ENCODE results near the gene MYH11.
"Not testable (repeated sequence)": the region's sequence is repeated elsewhere in the genome, so short reads cannot be mapped to it uniquely, and the experiment has no call there.

The MYH11 gene

DNA sequence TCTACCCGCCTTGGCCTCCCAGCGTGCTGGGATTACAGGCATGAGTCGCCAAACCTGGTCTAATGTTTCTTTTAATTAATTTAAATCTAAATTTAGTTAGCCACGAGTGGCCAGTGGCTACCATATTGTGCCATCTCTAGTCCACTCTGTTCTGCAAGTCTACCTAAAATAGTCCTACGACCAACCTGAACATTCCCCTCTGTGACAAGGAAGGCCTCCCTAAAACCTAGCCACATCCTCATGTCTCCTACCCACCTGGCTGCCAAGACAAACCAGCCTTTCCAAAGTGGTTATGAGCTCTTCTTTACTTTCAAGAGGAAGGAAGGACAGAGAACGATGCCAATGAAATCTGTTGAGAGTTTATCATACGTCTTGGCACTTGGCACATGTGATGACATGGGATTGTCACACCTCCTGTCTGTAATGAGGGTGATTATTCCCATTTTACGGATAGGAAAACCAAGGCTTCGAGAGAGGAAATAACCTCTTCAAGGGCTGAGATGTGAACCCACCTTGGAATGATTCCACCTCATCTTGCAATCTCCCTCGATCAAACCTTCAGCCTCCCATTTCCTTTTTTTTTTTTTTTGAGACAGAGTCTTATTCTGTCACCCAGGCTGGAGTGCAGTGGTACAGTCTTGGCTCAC, 19.7 kb downstream of the MYH11 start:
- DNase-seq: no peak

DNA sequence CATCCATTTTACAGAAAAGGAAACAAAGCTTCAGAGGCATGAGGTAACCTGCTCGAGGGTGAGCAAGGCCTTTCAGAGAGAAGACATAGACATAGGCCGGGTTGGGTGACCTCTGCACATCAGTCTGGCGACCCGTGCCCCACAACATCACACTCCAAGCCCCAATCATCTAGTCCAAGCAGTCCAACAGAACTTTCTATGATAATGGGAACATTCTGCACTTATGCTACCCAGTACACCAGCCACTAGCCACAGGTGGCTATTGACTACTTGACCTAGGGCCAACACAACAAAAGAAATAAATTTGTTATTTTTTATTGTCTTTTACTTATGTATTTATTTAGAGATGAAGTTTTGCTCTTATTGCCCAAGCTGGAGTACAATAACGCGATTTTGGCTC, 20.8 kb downstream of the MYH11 start:
- no peak for DNase-seq

DNA sequence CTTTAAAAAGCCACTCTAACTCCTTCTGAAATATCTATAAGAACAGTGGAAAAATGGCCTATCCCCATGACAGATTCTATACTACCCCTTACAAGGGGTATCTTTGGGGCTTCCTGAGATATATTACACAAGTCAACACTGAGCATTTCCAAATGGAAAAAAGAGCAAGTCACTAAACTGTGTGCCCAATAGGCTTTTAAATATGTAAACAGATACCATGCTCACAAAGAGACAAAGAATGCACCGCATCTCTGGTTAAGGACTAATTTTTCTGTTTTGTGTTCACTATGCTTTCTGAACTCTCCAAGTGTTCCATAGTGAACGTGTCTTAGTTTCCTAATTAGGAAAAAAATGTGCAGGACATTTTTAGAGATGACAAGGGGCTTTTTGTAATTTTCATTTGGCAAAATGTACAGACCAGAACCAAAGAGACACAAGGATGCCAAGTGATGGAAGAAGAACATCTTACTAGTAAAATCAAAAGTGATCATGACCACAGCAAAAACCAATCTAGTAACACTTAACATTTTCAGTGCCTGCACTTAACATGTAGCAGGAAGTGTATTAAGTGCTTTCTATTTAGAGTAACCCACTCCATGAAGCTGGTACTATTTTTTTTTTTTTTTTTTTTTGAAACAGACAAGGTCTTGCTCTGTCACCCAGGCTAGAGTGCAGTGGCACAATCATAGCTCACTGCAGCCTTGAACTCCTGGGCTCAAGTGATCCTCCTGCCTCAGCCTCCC, 21.5 kb downstream of the MYH11 start:
- no peak for DNase-seq

- DNase-seq: no peak
Measured at GRCh38 chr16:15834502-15834901, 22.3 kb downstream of the MYH11 start.

DNA sequence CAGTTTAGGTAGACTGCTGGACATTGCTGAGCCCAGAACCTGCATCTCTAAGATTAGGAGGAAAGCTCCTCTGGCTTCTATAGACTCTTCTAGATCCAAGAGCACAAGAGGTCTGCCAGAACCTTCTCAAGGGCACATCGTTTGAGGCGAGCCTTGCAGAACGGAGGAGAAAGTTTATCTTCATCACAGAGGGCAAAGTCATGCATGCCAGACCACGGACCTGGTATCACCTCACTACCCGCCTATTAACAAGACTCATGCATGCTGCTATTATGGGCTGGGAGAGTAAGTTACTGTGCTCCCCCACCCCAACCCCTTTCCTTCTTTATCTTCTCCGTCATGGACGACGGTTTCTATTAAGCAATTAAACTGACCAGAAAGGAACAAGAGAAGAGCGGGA, 23.3 kb downstream of the MYH11 start:
- DNase-seq: no peak

- no peak for DNase-seq
Measured at GRCh38 chr16:15832241-15832640, 24.6 kb downstream of the MYH11 start.

DNA sequence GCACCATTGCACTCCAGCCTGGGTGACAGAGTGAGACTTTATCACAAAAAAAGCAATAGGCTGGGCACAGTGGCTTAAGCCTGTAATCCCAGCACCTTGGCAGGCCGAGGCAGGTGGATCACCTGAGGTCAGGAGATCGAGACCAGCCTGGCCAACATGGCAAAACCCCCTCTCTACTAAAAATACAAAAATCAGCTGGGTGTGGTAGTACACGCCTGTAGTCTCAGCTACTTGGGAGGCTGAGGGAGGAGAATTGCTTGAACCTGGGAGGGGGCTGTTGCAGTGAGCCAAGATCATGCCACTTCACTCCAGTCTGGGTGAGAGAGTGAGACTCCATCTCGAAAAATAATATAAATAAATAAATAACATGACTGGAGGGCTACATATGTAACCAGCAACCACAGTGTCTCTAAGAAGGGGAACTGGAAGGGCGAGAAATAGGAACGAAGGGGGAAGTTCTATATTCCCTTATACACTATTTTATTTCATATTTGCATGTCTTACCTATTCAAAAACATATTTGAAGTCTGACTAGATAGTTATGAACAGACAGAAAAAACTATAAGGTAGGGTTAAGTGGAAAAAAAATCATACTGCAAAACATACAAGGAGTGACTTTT, 25.9 kb downstream of the MYH11 start:
- no peak for DNase-seq

GRCh38 chr16:15829460-15829859, 27.4 kb downstream of the MYH11 start:
- DNase-seq: no peak

DNA sequence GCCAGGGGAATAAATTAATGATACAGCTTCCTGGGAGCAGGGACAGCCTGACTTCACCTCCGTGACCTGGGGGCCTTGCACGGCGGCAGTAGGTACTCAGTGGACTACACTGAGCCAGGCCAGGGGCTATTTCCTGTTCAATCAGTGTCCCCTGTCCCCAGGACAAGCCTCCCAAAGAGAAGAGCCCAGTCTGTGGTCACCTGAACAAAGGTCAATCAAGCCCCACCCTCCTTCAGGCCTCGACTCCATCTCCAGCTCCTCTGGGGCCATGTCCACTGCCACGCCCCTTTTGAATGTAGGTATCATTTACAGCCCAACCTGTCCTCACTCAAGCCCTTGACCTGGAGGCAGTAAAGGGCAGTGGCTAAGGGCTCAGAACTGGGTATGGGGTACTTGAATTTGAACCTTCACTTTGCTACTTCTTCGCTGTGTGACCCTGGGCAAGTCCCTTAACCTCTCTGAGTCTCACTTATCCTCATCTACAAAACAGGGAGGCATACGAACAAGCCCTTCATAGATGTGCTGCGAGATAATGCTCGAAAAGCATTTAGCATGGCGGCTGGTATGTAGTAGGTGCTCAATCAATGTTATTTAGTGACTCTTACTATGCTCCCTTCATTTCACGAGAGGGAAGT, 29.0 kb downstream of the MYH11 start:
- DNase-seq: no peak

DNA sequence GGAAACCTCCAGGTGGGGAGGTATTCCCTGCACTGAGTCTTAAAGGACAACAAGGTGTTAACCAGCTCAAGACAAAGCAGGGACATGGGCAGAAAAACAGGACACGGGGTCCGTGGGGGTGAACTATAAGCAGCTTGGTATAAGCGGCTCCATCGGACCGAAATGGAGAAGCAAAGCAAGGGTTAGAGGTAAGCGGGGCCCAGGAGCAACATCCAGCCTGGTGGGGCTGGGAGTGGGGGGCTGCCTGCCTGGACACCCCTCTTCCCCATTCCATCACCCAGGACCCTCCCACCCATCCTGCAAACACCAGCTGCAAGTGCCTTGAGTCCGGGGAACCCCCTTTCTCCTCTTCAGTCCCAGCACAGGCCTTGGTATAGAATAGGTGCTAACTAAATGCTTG, 29.5 kb downstream of the MYH11 start:
- DNase-seq: no peak

DNA sequence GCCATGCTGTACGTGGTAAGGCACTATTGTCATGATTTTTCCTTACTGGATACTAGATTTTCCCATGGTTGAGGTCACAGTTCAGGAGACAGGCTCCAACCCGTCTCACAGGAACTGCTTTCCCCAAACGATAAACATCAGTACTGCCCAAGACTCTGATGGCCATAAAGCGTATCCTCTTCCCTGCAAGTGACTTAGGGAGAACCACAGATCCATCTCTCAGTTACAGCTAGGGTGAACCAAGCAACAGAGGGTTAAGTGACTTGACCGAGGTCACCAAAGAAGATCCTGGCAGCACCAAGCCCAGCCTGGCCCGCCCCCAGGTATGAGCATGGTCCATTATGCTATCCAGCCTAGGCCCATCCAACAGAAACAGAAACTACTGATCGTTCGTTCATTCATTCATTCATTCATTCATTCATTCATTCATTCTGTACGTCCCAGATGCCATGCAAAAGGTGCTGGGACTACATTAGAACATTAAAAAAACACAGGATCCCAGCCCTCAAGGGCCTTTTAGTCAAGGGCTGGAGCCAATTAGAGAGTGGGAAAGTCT, 31.0 kb downstream of the MYH11 start:
- no peak for DNase-seq

- DNase-seq: no peak
Measured at GRCh38 chr16:15822957-15823356, 33.9 kb downstream of the MYH11 start.

DNA sequence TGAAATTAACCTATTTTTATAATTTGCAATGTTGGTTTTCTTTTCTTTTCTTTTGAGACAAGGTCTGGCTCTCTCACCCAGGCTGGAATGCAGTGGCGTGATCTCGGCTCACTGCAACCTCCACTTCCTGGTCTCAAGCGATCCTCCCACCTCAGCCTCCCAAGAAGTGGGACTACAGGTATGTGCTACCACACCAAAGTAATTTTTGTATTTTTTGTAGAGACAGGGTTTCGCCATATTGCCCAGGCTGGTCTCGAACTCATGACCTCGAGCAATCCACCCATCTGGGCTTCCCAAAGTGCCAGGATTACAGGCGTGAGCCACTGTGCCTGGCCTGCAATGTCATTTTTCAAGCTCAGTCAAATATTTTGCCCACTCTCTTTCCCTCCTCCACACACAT, 36.0 kb downstream of the MYH11 start:
- no peak for DNase-seq

- no peak for DNase-seq
Measured at GRCh38 chr16:15819046-15819445, 37.8 kb downstream of the MYH11 start.

- no peak for DNase-seq
Measured at GRCh38 chr16:15817446-15817845, 39.4 kb downstream of the MYH11 start.

- DNase-seq: no peak
Measured at GRCh38 chr16:15816228-15816627, 40.6 kb downstream of the MYH11 start.

- DNase-seq: not testable (repeated sequence)
Measured at GRCh38 chr16:15812401-15812750, 44.5 kb downstream of the MYH11 start.

DNA sequence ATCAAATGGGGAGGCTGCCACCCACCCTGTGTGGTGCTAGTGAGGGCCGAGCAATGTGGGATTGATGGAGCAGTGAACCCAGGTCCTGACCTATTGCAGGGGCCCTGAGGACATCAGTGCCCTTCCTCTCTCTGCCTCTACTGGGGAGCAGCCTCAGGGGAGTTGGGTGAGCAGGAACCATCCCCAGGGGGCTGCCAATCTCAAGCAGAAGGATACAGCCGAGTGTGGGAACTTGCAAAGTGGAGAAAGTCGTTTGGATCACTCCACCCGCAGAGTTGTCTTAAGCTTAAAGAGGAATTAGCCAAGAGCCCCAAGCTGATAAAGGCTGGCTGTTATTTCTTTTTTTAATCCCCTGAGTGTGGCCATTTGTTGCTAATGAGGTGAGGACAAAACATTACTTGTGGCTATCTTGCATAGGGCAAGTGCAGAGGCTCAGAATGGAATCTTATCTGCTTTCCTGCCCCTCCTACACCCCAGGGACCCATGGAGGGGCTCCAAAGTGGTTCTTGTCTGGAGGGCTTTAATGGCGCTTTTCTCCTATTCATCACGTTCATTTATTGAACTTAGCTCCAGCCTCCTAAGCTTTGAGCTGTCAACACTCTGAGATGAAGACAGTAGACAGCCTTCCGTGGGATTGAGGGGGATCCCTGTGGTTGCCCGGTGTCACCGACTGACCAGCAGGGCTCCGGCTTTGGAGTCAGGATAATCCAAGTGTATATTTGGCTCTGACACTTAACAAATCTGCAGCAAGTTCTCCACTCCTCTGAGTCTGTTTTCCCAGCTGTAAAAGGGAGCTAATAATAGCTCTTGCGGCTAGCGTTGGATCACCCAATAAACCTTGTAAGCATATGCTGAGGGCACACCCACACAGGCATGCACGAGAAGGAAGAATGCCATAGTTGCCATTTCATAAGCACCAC, 45.1 kb downstream of the MYH11 start:
- DNase-seq: peak; percentile 18

DNA sequence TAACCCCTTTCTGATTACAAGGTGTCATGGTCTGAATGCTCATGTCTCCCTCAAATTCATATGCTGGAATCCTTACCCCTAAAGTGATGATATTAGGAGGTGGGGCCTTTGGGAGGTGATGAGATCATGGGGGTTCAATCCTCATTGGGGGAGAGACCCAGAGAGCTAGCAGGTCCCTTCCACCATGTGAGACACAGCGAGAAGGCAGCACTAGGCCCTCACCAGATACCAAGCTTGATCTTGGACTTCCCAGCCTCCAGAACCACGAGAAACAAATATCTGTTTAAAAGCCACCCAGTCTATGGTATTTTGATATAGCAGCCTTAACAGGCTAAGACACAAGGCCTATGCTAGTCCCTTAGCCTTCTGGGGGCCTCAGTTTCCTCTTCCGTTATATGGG, 45.9 kb downstream of the MYH11 start:
- no peak for DNase-seq

DNA sequence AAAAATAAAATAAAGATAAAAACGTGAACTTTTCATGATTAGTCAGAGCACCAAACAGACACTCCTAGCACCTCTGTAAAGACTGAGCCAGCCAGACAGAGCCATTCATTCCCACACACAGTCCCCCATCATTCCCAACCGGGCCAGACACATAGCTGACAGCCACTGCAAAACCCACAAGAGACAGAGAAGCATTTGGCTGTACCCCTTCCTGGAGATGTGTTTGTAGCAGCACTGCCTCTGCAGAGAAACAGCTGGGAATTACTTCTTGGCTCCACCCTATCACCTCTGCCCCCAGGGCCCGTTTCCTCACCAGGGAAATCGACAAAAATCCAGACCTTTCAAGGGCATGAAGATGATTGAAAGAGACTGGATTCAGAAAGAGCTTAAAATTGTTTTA, 46.4 kb downstream of the MYH11 start:
- no peak for DNase-seq

- not testable (repeated sequence) for DNase-seq
Measured at GRCh38 chr16:15809297-15809696, 47.5 kb downstream of the MYH11 start.

DNA sequence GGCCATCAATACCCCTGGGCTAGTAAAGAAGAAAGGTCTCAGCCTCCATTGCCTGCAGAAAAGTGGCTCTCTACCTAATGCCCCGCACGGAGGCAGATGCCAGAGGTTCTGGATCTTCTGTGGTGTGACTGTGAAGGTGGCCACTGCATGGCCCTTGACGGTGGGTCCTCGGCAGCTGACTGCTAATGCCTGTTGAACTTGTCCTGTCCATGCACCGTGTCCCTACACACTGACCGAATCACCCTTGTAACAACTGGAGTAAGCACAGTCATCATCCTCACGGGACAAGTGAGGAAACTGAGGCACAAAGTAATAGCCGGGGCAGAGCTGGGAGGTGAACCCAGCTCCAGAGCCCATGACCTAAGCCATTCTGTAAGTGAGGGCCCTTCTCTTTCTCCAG, 48.8 kb downstream of the MYH11 start:
- DNase-seq: no peak

DNA sequence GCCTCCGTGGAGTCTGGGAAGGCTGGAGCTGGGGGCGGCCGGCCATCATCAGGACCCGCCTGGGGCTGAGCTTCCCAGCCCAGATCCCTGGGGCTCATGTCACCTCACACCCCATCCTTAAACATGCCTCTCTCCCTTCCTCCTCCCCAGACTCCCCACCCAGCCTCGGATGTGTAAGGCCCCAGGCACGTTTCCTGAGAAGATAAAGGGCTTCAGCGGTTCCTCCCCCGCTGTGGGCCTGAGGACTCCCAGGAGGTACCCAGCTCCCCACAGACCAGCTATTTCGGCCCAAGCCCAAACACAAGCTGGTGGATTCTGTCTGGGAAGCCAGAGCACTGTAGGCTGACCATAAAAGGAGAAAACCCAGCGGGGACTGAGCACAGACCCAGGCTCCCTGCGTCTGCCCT, 49.2 kb downstream of the MYH11 start:
- DNase-seq: no peak

All from NCI-H2171 (cell line).